Sigmoid colon (tissue), 7 donors: Measurements from ENCODE around the gene WNT6. TPM values are rescaled to one million over a fixed set of nuclear protein-coding genes. Genes with fewer than 3 reads are reported as not detected.

Experiments
- DNase-seq: peaks from one replicate; pipeline ENCODE4 v3.0.0-alpha.2; 2019
- H3K27ac ChIP-seq, 4 donors: fragments of 200-600 bp; sonication (generic); one replicate each; pipeline ENCODE4 v1.5.1; 2016 to 2019; ENCODE audit warnings: mild to moderate bottlenecking in 1 of 4
- H3K27me3 ChIP-seq, 3 donors: fragments of 200-600 bp; sonication (generic); one replicate each; pipeline ENCODE4 v1.5.1; 2019; ENCODE audit warnings: mild to moderate bottlenecking in 1 of 3
- H3K36me3 ChIP-seq, 4 donors: fragments of 200-600 bp; sonication (generic); one replicate each; pipeline ENCODE4 v1.5.1; 2016 to 2019
- H3K4me1 ChIP-seq, 4 donors: fragments of 200-600 bp; sonication (generic); one replicate each; pipeline ENCODE4 v1.5.1; 2017 to 2019
- H3K4me3 ChIP-seq, 4 donors: fragments of 200-600 bp; sonication (generic); one replicate each; pipeline ENCODE4 v1.5.1; 2017 to 2019; ENCODE audit warnings: mild to moderate bottlenecking in 2 of 4, moderate library complexity in 1 of 4
- H3K9me3 ChIP-seq, 4 donors: fragments of 200-600 bp in 3 of 4; sonication (generic) in 3 of 4; one replicate each; pipeline versions ENCODE4 v1.5.1 to v1.6.1; 2013 to 2019
- CTCF ChIP-seq, 4 experiments: fragments of 450-650 bp in 3 of 4; fragments of 200-600 bp in 1 of 4; IDR thresholded peaks; one replicate each; pipeline ENCODE4 v1.5.1; 2016 to 2019; ENCODE audit warnings: antibody characterized with exemption in 4 of 4, mild to moderate bottlenecking in 3 of 4, moderate library complexity in 2 of 4
- EP300 ChIP-seq, 4 donors: sonication (generic); formaldehyde crosslinking; IDR thresholded peaks; one replicate each; pipeline ENCODE4 v1.6.1; 2017; ENCODE audit warnings: antibody characterized with exemption in 4 of 4
- POLR2A ChIP-seq, 2 donors: fragments of 450-650 bp; IDR thresholded peaks; one replicate each; pipeline ENCODE4 v1.6.1; 2016; ENCODE audit warnings: antibody characterized with exemption in 2 of 2, mild to moderate bottlenecking in 2 of 2, moderate library complexity in 2 of 2
- POLR2AphosphoS5 ChIP-seq, 4 donors: sonication (generic); formaldehyde crosslinking; IDR thresholded peaks; one replicate each; pipeline ENCODE4 v1.6.1; 2017; ENCODE audit warnings: antibody characterized with exemption in 4 of 4
- WGBS, 2 donors: extraction: QIAGEN DNeasy Blood & Tissue Kit; methylation state at CpG; one replicate each; pipeline ENCODE4 v1.1.7; 2013; 5-methylcytosine and 5-hydroxymethylcytosine counted together
- intact Hi-C: fragments of 100-400 bp; cut with DNase I; formaldehyde crosslinking; loops from one replicate; pipeline ENCODE4 v1.15.1; 2023
- polyA plus RNA-seq, 3 donors: library from polyadenylated mRNA; stranded (reverse); fragments of 200-250 nt; gene quantifications; one replicate each; pipeline ENCODE4 v1.2.3, GENCODE V29; 2013
- total RNA-seq, 4 donors: library from RNA; depleted of rRNA; stranded (reverse); fragments of >200 nt; gene quantifications; one replicate each; pipeline ENCODE4 v1.1.0, GENCODE V29; 2016
- donor health status: healthy with polysubstance abuse.
- donor health status: Bipolar disorder and iron deficiency.
- donor health status: healthy.

WNT6 gene
- total and polyA plus RNA-seq, 7 donors: 1.5 to 3.9 (median 2.9) TPM; not detected in 2

GRCh38 chr2:218854860-218855259, 4.7 kb upstream of the WNT6 start:
- intact Hi-C loops: no loop called here
- DNase-seq: no peak
- Histone ChIP-seq H3K36me3 (no peaks in the 10 kb centered on the region), H3K4me1 (peaks cover 0 to 19% (median 14%) of the 10 kb centered on the region in 4 donors), H3K27me3 (peaks cover 26 to 98% (median 75%) of the 10 kb centered on the region in 3 donors), H3K9me3 (no peaks in the 10 kb centered on the region), H3K27ac (no peak overlapping the region), H3K4me3 (no peak overlapping the region)
- 35 to 55% methylated on average over 5 of the region's 5 CpGs for WGBS, 2 donors
- TF ChIP-seq CTCF (IDR thresholded peaks at IDR 0.05) (no peak), EP300 (IDR thresholded peaks at IDR 0.05) (no peak), POLR2AphosphoS5 (IDR thresholded peaks at IDR 0.05) (no peak), POLR2A (IDR thresholded peaks at IDR 0.05) (no peak)

GRCh38 chr2:218855305-218856166, 4.1 kb upstream of the WNT6 start:
- H3K36me3 ChIP-seq: no peaks in the 10 kb centered on the region
- 37 to 49% methylated on average over 14 of the region's 14 CpGs for WGBS, 2 donors
- intact Hi-C loops: no loop called here
- H3K4me3 ChIP-seq: no peak overlapping the region
- H3K27me3 ChIP-seq: peaks cover 32 to 98% (median 78%) of the 10 kb centered on the region in 3 donors
- H3K27ac ChIP-seq: no peak overlapping the region
- peaks cover 0 to 26% (median 21%) of the 10 kb centered on the region in 4 donors for H3K4me1 ChIP-seq
- DNase-seq: peak; percentile 39
- TF ChIP-seq CTCF (IDR thresholded peaks at IDR 0.05) (no peak), POLR2AphosphoS5 (IDR thresholded peaks at IDR 0.05) (no peak), POLR2A (IDR thresholded peaks at IDR 0.05) (no peak), EP300 (IDR thresholded peaks at IDR 0.05) (no peak)
- H3K9me3 ChIP-seq: no peaks in the 10 kb centered on the region

GRCh38 chr2:218856167-218856895, 3.3 kb upstream of the WNT6 start:
- no peak overlapping the region for H3K27ac ChIP-seq
- peak; percentile 43 for DNase-seq
- peaks cover 36 to 100% (median 78%) of the 10 kb centered on the region in 3 donors for H3K27me3 ChIP-seq
- H3K4me3 ChIP-seq: no peak overlapping the region
- peaks cover 0 to 33% (median 28%) of the 10 kb centered on the region in 4 donors for H3K4me1 ChIP-seq
- no peak for TF ChIP-seq EP300 (IDR thresholded peaks at IDR 0.05)
- TF ChIP-seq POLR2AphosphoS5 (IDR thresholded peaks at IDR 0.05): no peak
- no peak for TF ChIP-seq POLR2A (IDR thresholded peaks at IDR 0.05)
- TF ChIP-seq CTCF (IDR thresholded peaks at IDR 0.05): no peak
- intact Hi-C loops: no loop called here
- no peaks in the 10 kb centered on the region for H3K36me3 ChIP-seq
- 23 to 46% methylated on average over 12 of the region's 12 CpGs for WGBS, 2 donors
- H3K9me3 ChIP-seq: no peaks in the 10 kb centered on the region

- whole genome bisulfite sequencing, 2 donors: 57 to 69% methylated on average over 1 of the region's 1 CpG
- peak; percentile 36 for DNase-seq
- Histone ChIP-seq H3K27me3 (peaks cover 36 to 100% (median 78%) of the 10 kb centered on the region in 3 donors), H3K9me3 (no peaks in the 10 kb centered on the region), H3K4me1 (peaks cover 0 to 33% (median 28%) of the 10 kb centered on the region in 4 donors), H3K4me3 (no peak overlapping the region), H3K36me3 (no peaks in the 10 kb centered on the region), H3K27ac (no peak overlapping the region)
- intact Hi-C loops: no loop called here
- TF ChIP-seq POLR2AphosphoS5 (IDR thresholded peaks at IDR 0.05): no peak
These were observed 2.7 kb upstream of the WNT6 start for GRCh38 chr2:218856896-218857243.
